HG02938 (cell line): Measurements from ENCODE around the gene MBNL3.

Experiments
- ATAC-seq: cut with Tn5 transposase; IDR thresholded peaks from one replicate; pipeline ENCODE4 v1.9.1; 2021; ENCODE audit warnings: mild to moderate bottlenecking, moderate library complexity; ENCODE audit not compliant: unreplicated experiment

The MBNL3 gene

DNA sequence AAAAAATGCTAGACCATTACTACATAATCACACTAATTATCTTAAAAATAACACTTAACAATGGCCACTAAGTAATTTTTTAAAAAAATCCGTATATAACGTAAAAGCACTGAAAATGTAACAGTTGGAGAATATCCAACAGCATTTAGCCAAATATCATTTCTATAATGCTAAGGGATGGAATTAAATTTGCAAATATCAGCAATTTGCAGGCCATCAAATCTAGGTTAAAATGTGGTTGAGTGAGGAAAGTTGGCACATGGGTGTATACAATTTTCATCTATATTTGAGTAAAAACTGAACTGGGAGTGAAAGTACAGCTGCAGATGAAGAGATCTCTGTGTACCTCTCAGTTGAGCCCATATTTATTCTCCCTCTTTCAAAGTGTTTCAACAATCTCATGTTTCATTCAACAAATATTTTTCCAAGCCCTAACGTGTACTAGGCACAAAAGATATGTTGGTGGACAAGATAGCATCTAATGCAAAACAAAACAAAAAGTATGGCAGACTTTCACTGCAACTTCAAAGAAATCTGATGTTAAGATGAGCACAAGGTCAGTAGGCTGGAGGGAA, 63.0 kb downstream of the MBNL3 start:
- ATAC-seq = no peak

DNA sequence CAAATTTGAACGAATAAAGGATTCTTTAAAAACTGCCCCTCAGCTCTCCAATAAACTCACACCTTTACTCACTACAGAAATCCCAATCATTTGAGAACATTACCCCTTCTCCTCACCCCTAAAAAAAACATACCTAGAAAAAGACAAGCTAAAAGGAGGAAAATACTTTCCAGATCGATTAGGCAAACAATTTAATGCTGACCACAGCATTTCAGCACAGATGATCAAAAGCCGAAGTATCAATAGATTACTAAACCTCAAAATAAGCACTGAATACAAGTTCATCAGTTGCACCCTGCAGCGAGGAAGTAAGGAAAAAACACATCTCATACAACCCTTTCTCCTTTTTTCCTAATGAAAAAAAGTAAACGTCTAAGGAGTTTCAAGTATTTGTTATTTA, 65.5 kb downstream of the MBNL3 start:
- ATAC-seq = no peak

DNA sequence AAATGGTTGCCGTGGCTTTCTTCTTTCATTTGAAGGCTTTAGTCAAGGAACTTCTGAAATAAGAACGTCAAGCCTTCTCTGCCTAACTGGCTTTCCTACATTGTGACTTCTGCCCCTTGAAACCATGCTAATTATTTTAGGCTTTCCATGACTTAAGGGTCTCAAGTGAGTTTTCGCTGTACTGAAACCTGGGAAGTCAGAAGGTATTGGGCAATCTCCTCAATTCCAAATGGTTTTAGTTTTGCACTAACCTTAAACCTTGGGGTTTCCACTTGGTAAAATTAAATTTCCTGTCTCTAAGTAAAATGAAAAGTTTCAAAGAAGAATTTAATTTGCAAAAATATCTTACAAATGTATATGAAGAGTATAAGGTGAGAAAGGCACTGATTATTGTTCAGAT, 73.8 kb downstream of the MBNL3 start:
- no peak for ATAC-seq

DNA sequence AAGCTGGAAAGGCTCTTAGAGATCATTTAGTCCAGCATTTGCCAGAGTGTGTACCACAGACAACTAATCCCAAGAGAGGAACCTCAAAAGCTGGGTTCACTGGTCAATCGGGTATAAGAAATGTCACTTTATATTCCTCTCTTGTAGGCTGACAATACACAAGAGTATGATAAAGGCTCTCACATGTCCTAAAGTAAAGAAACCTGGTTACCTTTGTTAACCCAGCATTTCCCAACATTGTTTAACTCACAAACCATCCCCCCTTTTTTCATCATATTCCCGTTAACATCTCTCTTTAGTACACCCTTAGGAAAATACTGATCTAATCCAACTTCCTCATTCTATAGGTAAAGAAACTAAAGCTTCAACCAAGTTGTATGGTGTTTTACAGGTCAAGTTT, 74.4 kb downstream of the MBNL3 start:
- ATAC-seq = no peak

DNA sequence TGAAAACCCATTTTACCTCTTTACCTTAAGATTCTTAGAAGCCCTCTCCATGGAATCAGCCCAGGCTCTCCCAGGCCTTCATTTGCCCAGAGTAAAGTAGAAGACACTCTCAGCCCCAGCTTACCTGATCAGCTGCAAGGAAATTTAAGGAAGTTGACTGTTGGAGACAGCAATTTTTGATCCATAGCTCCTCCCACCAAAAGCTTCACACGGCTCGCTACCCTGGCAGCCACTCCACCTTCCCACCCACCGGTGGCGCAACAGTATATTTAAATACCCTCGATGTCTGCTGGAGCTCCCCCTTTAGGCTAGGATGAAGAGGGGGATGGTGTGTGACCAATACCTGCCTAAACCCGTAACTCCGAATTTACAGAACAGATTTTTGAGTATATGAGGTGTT, 75.4 kb downstream of the MBNL3 start:
- ATAC-seq = no peak

DNA sequence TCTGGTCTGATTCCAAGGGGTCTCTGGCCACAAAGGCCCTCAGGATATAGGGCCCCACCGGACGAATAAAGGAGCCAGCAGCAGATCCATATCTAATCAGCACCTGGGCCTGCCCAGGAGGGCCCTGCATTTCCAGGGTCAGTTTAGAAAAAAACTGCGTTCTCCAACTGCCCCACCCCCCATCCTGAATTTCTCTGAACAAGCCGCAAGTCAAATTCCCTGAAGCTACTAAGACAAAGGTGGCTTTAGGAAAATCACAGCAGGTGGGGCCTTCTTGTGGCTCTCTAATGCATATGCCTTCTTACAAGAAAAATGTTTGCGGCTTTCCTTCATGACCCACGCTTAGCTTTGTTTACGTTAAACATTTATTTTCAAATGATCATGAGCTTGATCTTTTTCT, 76.6 kb downstream of the MBNL3 start:
- no peak for ATAC-seq

DNA sequence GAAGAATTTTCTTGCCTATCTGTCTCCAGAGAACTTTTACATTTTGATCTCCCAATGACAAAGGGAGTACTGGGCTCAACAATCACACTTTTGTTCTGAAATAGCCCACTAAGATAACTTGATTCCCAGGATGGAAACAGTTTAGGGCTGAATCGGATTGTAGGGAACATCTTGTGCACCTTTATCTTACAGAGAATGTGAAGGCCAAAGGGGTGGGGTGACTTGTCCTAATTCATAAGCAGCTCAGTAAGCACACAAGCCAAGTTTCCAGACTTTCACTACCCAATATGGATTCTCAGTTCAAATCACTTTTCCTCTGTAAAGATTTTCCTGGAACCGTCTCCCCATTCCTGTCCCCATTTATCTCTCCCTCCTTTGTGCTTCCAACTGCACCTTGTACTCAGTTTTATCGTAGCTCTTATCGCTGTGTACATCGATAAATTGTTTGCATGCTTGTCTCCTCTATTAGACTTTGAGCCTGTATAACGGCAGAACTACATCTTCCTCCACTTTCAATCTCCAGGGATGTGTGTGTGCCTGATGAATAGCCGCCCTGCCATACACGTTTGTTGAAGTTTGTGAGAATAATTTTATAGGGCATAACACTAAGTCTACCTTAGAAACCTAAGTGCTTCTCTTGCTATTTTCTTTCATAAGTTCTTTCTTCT, 77.4 kb downstream of the MBNL3 start:
- ATAC-seq = no peak

DNA sequence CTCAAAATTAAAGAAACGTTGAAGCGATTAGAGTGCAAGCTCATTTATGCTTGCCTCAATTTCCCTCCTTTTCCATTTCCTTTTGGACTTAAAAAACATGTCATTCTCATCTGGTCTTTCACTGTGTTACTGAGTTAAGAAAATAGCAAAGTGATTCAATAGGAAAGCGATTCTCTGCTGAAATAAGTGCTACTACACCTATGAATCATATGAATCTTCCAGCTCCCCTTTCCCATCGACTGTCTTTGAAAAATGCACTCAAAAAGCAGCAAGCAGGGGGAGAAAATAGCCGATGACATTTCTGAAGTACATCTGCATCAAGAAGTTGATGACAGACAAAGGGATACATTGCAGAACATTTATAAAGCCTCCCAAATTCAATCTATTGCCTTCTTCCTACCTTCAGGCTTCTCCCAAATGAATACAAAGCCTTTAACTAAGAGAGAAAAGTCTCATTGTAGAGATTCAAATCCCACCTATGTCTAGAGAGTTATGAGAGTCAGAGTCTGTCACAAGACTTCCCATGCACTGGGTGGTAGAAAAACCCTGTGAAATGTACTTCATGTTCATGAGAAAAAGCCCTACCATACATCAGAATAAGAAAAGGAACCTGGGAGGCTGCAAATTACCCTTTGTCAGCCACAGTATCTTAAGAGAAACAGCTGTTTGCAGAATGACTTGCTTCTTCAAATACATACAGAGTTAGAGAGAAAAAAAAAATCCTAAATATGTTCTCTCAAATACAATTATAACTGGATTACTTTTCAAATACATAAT, 78.9 kb downstream of the MBNL3 start:
- ATAC-seq = no peak

DNA sequence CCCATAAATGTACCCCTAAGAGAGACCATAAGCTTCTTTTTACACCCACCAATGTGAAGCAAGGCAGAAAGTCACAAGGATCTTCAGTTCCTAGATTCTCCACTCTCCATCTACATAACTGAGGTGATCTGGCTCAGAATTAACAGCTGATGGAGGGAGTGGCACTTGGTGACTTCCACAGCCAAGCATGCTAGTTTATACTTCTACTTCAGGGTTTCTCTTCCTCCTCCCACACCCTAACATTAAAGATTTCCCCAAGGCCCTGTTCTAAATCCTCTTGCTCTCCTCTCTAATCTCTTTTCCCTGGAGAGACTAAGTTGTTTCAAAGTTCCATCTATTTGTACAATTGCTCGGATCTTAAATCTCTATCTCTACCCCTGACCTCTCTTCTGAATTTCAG, 81.1 kb downstream of the MBNL3 start:
- no peak for ATAC-seq

DNA sequence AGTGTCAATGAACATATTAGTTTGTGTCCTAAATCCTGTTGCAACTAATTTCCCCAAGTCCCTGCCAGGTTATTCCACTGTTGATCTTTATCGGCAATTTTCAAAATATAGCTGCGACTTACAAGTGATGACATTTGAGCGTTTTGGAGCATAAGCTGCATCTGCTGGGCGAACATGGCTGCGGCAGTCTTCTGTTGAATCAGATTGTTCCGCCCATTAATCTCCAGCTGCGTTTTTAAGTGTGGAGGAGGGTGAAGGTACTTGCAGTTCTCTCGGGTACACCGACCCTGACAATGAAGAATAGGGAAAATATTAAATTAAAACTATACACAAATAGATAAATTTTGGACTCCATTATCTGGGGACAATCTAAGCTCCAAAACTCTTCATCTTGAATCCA, 82.7 kb downstream of the MBNL3 start:
- no peak for ATAC-seq

DNA sequence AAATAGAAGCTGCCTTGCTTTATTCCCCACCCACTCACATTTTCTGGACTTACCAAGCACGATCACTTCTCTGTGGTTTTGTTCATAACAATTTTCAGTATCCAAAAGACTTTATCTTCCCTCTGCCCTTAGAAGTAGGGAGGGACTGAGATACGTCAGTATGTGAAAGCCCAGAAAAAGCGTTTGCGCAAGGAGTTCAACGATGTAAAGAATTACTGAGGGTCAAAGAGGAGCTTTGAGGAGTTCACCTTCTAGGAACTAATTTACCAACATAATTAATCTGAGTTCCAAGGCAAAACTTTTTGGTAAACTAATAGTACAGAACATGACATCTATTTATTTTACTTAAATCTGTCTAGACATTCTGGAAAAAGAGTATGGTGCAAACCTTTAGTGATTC, 84.6 kb downstream of the MBNL3 start:
- no peak for ATAC-seq

DNA sequence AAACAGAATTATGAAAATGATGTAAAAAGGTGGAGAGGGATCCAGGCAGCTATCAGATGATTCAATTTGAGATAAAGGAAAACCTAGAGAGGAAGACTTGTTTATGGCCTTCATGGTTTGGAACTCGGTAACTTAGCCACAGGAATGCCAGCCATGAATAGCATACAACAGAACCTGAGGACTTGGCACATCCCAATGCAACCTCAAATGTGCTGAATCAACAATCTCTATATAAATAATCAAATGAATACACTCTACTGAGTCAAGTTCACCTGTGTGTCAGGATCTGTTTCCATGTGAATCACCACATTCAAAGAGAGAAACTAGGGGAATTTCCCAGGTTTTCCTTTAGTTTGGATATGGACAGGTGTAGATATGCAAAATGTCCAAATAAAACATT, 86.9 kb downstream of the MBNL3 start:
- no peak for ATAC-seq

DNA sequence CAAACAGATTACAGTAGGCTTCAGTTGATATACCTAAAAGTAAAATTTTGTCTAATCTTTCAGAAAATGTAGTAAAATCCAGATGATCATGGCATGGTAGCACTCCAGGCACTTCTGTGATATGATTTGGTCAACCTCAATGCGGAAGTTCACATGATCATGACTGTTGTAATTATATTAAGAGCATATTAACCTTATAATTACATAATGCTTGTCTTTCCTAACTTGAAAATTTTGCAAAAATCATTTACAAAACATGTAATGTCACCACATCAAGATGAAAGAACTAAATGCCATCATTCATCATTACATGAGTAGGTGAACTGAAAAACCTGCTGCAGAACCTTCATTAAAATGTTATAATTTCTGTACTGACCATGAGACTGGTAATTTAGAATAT, 88.1 kb downstream of the MBNL3 start:
- ATAC-seq = no peak

DNA sequence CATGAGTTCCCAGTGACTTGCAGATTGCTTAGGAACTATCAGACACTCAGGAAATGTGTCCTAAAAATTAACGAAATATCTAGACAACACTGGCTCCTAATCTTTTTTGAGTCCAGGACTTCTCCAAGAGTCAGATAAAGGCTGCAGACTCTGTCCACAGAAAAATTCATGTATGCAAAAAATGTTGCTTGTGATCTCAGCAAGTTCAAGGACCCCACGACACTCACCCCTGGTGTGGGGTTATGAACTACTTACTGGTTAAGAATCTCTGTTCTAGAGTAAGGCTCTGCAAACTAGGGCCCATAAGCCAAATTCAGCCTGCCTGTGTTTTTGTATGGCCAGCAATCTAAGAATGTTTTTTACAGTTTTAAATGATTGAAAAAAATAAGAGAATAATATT, 93.2 kb downstream of the MBNL3 start:
- no peak for ATAC-seq

DNA sequence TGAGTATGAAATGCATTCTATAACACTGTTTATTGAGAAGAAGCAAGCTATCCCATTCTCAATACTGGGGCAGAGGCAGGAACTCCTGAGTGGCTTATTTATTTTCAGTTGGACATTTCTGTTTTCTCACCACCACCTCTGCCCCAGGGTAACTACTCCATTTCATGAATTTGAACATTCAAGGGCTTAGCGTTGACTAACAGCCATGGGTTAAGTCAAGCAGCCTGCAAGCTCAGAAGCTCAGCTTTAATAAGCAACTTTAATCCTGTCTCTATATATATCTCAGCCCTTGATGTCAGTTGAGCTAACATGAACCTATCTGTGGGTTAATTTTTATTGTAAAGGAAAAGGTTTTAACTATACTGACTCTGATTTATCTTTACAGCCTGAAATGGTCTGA, 93.8 kb downstream of the MBNL3 start:
- no peak for ATAC-seq

DNA sequence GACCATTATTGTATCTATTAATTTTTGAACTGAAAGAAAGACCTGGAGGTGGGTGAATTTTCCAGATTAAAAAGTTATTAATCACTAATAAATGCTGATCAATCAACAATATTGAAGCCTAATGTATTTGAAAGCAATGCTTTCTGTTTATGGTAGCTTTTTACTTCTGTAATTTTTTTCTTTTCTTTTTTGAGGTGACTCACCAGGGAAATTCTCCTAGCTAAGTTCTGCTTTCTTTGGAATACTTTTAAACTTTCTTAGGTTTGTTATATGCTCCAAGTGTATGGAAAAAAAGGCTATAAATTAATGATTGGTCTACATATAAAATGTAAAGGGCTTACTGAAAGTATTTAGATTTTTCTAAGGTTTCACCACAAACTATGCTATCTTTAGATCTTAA, 94.2 kb downstream of the MBNL3 start:
- ATAC-seq = no peak

DNA sequence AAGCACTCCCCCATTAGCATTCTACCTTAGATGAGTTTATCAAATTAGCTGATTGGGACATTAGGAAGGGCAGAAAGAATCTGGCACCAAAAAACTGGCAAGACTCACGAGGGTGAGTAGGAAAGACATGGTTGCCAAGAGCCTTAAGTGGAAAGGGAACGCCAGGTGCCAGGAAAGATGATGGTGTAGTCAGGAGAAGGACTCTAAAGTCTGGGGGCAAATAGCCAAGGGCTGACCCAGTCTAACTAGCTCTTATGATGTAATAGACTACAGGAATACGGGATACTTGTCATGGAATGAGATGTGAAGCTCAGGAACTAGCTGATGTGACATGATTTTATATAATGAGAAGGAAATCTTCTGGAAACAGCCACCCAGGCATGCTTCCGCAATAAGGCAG, 94.8 kb downstream of the MBNL3 start:
- ATAC-seq = no peak

DNA sequence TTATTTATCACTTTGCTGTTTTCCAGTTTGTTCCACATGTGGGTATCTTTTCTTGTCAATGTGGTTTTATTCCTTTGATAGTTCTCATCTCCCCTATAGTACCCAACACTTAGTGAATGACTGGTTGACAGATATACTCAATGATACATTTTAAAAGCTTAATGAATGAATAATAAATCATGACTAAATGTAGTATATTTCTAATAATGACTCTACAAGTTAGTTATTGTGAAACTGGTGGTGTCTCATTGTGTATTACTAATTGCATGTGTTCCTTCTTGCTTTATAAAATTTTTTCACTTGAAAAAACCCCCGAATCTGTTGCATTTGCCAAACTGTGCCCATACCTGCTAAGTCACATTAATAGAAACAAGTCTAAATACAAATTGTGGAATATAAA, 95.4 kb downstream of the MBNL3 start:
- no peak for ATAC-seq

DNA sequence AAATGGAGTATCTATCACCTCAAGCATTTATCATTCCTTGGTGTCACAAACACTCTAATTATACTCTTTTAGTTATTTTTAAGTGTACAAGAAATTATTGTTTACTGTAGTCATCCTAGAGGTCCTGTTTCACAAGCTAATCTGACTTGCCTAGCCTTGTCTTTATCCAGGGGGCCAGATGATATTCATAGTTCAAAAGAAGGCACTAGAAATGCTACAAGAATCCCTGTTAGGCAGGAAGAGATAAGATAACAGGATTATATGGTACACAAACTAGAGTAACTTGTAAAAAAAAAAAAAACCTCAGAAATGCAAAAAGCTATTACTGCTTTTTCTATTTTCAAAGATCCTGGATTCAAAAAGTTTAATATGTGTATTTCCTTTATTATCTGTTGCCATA, 95.8 kb downstream of the MBNL3 start:
- no peak for ATAC-seq

DNA sequence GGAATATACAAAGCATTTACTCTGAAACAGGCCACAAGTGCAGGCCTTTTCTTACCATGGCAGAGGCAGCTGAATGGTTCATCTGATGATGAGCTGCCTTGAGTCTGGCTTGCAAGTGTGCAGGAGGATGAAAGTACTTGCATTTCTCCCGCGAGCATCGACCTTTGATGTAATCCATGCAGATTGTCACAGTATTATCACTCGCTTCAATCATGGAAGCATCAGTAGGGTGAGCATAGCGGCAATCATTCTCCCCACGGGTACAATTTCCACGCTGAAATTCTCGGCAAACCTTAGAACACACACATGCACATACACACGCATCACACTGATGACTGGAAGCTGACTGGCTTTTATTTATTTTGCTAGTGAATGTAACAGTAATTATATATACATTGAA, 98.0 kb downstream of the MBNL3 start:
- ATAC-seq = no peak

DNA sequence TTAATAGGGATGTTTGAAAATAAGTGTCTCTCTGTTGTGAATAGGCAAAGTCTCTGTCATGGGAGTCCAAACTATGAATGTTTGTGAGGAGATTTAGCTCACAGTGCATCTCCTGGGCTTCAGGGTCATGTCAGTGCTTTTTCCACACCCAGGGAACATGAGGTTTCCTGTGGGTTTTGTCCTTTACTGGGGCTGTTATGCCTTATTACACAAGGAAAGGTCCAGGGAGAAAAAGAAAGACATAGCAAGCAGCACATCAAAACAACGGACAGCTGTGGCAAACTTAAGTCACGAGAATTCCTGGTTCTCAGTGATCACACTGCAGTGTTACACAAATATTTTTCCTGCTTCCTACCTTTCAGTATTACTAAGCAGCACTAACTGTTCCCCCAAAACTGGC, 99.4 kb downstream of the MBNL3 start:
- ATAC-seq = no peak

DNA sequence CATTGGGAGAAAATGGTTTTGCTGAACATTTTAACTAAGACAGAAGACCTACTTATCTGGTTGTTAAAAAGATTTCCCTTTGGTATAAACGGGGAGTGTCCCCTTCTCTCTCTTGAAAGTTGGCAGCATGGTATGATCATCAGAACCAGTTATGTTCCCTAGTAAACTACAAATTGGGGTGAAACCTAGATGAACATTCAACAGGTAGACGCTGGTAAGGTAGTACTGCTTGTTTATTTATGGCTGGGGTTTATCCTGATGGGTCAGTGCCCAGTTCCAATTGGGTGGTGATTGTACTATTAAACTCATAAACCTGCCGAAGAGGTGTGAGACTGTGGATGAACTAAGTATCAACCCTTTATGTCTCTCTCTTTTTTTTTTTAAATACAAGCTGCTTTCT, 100.5 kb downstream of the MBNL3 start:
- no peak for ATAC-seq

DNA sequence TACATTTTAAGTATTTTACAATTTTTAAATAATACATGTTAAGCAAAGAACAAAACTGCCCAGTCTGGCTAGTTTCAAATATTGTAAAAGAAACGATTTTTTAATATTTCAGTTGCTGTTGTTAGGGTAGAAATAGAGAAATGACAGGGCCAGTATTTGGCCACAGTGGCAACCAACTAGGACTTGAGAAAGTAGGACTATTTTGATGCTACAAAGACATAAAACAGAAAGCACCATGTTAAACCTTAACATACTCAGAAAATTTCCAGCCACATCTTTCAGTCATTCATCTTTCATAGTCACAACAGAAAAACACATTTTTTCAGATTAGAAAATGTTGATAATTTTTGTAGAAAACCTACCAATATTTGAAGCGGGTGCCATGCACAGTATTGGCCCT, 104.5 kb downstream of the MBNL3 start:
- no peak for ATAC-seq
